HG03575 (cell line): ENCODE results near the gene PRPF40B.

ENCODE experiments used
- ATAC-seq: cut with Tn5 transposase; IDR thresholded peaks from one replicate; pipeline ENCODE4 v1.9.1; 2021; ENCODE audit not compliant: unreplicated experiment, insufficient number of reproducible peaks, low FRiP score; ENCODE audit errors: extremely low read depth

PRPF40B gene

GRCh38 chr12:49649892-49650291 lies 26.5 kb downstream of the PRPF40B start:
- no peak for ATAC-seq

- no peak for ATAC-seq
Observed at GRCh38 chr12:49651855-49652254, 28.5 kb downstream of the PRPF40B start.

- no peak for ATAC-seq
Observed at GRCh38 chr12:49652921-49653520, 29.7 kb downstream of the PRPF40B start.

- ATAC-seq: no peak
Observed at GRCh38 chr12:49654715-49655114, 31.4 kb downstream of the PRPF40B start.

- no peak for ATAC-seq
Observed at GRCh38 chr12:49655595-49656236, 32.4 kb downstream of the PRPF40B start.

- ATAC-seq: no peak
Observed at GRCh38 chr12:49658276-49658675, 34.9 kb downstream of the PRPF40B start.

- ATAC-seq: no peak
Observed at GRCh38 chr12:49659753-49660152, 36.4 kb downstream of the PRPF40B start.

GRCh38 chr12:49661191-49661590 lies 37.8 kb downstream of the PRPF40B start:
- ATAC-seq: no peak

GRCh38 chr12:49661746-49662145 lies 38.4 kb downstream of the PRPF40B start:
- ATAC-seq: no peak

GRCh38 chr12:49662998-49663843 lies 39.9 kb downstream of the PRPF40B start:
- ATAC-seq: no peak

GRCh38 chr12:49664167-49664566 lies 40.8 kb downstream of the PRPF40B start:
- no peak for ATAC-seq

GRCh38 chr12:49664591-49665239 lies 41.4 kb downstream of the PRPF40B start:
- no peak for ATAC-seq

- no peak for ATAC-seq
Observed at GRCh38 chr12:49665384-49665783, 42.0 kb downstream of the PRPF40B start.

- no peak for ATAC-seq
Observed at GRCh38 chr12:49666176-49666575, 42.8 kb downstream of the PRPF40B start.

- no peak for ATAC-seq
Observed at GRCh38 chr12:49667325-49668090, 44.1 kb downstream of the PRPF40B start.

- ATAC-seq: no peak
Observed at GRCh38 chr12:49669796-49670195, 46.4 kb downstream of the PRPF40B start.

GRCh38 chr12:49671031-49671765 lies 47.8 kb downstream of the PRPF40B start:
- no peak for ATAC-seq
